Rectal smooth muscle tissue (tissue), 1 donor: ENCODE measurements around the gene PTPRR.

Source experiments
- H3K27ac ChIP-seq: one replicate; pipeline ENCODE4 v1.7.0; 2013; ENCODE audit warnings: low read depth, low read length, inconsistent platforms
- H3K27me3 ChIP-seq: one replicate; pipeline ENCODE4 v1.7.0; 2013; ENCODE audit warnings: low read length; ENCODE audit not compliant: control insufficient read depth, insufficient read depth
- H3K36me3 ChIP-seq: one replicate; pipeline ENCODE4 v1.7.0; 2013; ENCODE audit warnings: low read length; ENCODE audit not compliant: control insufficient read depth, insufficient read depth
- H3K4me1 ChIP-seq: one replicate; pipeline ENCODE4 v1.7.0; 2013; ENCODE audit warnings: low read length; ENCODE audit not compliant: control insufficient read depth, insufficient read depth
- H3K4me3 ChIP-seq: one replicate; pipeline ENCODE4 v1.7.0; 2013; ENCODE audit warnings: low read length
- H3K9ac ChIP-seq: one replicate; pipeline ENCODE4 v1.7.0; 2013; ENCODE audit warnings: low read length

The PTPRR gene

DNA sequence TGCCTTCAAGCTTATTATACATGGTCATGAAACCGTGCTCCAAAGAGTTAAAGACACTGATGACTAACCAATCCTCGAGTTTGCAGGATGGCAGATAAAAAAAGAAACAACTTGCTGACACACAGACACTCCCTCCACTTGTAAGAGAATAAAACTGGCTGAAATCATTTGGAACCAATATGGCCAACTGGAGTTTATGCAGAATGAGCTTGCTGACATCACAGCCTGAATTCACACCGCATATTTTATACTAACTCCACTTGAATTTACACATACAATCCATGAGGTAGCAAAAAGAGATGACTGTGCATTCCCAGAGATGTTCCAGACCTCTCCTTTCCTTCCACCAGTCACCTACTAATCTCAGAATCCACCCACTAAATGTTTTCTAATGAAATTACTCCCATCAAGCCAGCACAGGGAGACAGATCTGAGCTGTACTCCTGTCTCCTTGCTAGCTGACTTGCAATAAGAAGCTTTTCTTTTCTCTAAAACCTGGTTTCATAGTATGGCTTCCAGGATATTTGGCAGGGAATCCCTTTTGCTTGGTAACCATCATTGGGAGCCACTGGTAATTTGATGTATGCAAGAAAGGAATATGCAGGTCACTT, 15.8 kb upstream of the PTPRR start:
- Histone ChIP-seq H3K9ac (no peak overlapping the region), H3K4me1 (no peaks in the 10 kb centered on the region), H3K36me3 (no peaks in the 10 kb centered on the region), H3K27ac (no peak overlapping the region), H3K4me3 (no peak overlapping the region), H3K27me3 (no peaks in the 10 kb centered on the region)

DNA sequence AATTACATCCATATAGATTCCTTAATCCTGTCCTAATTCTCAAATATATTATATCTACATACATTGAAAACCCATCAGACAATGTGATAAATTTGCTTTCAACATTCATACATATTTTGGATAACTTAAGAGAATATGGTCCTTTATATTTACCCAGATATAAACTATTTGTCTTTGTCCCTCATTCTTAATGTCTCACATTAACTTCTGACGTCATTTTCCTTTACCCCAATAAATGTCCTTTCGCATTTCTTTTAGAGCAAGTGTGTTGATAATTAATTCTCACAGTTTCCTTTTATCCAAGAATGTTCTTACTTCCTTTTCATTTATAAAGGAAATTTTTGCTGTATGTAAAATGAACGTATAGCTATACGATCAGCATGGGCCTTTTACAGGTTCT, 12.6 kb upstream of the PTPRR start:
- H3K36me3 ChIP-seq: no peaks in the 10 kb centered on the region
- no peaks in the 10 kb centered on the region for H3K4me1 ChIP-seq
- H3K4me3 ChIP-seq: no peak overlapping the region
- H3K27ac ChIP-seq: no peak overlapping the region
- no peak overlapping the region for H3K9ac ChIP-seq
- no peaks in the 10 kb centered on the region for H3K27me3 ChIP-seq

DNA sequence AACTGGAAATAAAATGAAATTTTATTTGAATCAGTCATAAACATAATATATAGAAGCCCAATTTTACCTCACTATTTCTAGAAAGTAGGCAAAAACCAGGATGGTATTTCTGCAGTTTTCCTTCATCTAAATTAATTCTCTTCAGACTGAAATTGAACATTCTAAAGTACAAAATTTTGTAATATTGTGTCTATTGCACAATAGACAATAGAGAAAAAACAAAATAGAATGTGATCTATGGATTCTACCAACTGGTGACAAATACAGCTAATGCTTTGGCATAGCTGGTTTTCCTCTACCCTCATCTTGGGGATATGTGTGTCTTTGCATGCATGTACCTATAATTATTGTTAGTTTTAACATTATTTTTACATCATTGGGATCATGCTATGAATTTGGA, 8.5 kb upstream of the PTPRR start:
- no peaks in the 10 kb centered on the region for H3K4me1 ChIP-seq
- H3K36me3 ChIP-seq: no peaks in the 10 kb centered on the region
- H3K27me3 ChIP-seq: no peaks in the 10 kb centered on the region
- H3K27ac ChIP-seq: no peak overlapping the region
- no peak overlapping the region for H3K4me3 ChIP-seq
- no peak overlapping the region for H3K9ac ChIP-seq

DNA sequence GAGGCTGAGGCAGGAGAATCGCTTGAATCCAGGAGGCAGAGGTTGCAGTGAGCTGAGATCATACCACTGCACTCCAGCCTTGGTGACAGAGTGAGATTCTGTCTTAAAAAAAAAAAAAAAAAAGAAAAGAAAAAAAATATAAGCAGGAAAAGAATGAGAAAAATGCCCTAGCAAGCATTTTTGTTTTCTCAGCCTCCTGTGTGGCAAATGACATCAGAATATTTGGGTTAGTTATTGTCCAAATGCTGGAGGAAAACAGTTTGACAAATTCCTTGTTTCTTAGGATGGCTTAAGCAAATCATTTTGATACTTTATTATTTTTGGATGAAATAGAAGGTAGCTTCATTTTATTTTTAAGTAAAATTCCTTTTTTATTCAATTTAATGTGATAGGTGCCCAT, 7.5 kb upstream of the PTPRR start:
- Histone ChIP-seq H3K4me3 (no peak overlapping the region), H3K9ac (no peak overlapping the region), H3K27me3 (no peaks in the 10 kb centered on the region), H3K4me1 (no peaks in the 10 kb centered on the region), H3K27ac (no peak overlapping the region), H3K36me3 (no peaks in the 10 kb centered on the region)

DNA sequence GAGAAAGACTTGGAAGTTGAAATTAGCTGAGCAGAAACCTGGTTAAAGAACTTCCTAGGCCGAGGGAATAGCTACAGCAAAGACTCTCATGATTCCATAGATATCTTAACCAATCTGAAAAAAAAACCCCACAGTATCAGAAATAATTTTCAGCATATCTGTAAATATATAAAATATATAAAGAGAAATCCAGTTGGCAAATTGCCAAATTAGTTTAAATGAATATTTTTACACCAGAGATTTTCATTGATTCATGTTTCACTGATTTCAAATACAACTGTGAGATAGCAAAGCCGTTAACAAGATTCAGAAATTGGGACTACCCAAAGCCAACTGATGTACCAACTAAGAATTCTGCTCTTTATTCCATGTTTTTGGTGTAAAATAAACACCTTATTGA, 6.8 kb upstream of the PTPRR start:
- Histone ChIP-seq H3K9ac (no peak overlapping the region), H3K27me3 (no peaks in the 10 kb centered on the region), H3K27ac (no peak overlapping the region), H3K4me1 (no peaks in the 10 kb centered on the region), H3K4me3 (no peak overlapping the region), H3K36me3 (no peaks in the 10 kb centered on the region)

DNA sequence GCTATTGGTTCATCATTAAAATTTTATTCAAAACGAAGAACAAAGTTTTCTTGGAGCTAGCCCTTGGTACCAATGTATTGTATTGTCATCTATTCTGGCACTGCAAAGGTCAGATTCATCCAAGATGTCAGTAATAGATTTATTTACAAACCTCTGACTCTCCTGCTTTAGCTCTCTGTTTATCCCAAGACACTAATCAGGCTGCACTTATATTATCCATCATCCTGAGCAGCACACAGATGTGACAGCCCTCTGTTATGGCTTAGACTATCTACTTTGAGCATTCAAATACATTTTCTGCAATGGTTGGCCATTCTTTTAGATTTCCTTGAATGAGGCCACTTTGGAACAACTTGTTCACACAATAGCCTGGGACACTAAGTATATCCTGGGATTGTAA, 5.0 kb upstream of the PTPRR start:
- Histone ChIP-seq H3K27me3 (peaks cover 2% of the 10 kb centered on the region), H3K4me1 (no peaks in the 10 kb centered on the region), H3K27ac (no peak overlapping the region), H3K36me3 (no peaks in the 10 kb centered on the region), H3K4me3 (no peak overlapping the region), H3K9ac (no peak overlapping the region)

DNA sequence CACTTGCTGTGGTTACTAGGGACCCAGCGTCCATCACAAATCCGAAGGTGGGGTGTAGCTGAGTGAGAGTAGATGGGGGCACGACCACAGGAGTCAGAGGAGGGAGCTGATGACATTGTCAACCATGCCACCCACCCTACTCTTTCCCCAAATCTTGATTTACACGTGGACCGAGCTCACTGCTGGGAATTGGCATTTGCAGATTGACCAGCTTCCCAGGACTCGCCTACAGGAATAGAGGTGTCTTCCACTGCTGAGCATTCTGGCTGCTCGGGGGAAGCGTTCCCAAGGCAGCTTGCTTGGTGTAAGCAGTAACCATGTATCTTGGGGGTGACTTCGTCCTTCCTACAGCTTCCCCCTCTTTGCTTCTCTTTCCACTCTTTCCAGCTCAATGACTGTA, 353 bp upstream of the PTPRR start:
- peaks cover 2% of the 10 kb centered on the region for H3K27me3 ChIP-seq
- H3K27ac ChIP-seq: no peak overlapping the region
- no peak overlapping the region for H3K9ac ChIP-seq
- H3K4me3 ChIP-seq: no peak overlapping the region
- no peaks in the 10 kb centered on the region for H3K36me3 ChIP-seq
- H3K4me1 ChIP-seq: no peaks in the 10 kb centered on the region

DNA sequence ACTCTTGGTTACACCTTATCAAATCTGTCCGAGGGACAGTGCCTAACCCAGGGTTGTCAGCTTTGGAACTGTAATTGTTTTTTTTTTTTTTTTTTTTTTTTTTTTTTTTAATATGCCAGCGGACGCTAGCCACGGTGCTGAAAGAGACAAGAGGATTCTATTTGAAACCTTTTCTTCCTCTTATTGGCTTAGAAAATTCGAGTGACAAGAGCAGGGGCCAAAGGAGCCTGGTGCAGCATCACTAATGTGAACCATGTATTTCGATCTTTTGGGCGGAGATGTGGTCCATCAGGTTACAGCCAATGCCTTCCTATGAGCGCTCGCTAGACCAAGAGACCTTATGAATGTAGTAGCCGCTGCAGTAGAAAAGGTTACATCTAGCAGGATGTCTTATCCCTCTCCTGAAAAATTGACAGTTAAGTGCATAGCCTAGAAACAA, 922 bp downstream of the PTPRR start:
- Histone ChIP-seq H3K27ac (no peak overlapping the region), H3K4me3 (no peak overlapping the region), H3K4me1 (no peaks in the 10 kb centered on the region), H3K36me3 (no peaks in the 10 kb centered on the region), H3K9ac (no peak overlapping the region), H3K27me3 (peaks cover 2% of the 10 kb centered on the region)

DNA sequence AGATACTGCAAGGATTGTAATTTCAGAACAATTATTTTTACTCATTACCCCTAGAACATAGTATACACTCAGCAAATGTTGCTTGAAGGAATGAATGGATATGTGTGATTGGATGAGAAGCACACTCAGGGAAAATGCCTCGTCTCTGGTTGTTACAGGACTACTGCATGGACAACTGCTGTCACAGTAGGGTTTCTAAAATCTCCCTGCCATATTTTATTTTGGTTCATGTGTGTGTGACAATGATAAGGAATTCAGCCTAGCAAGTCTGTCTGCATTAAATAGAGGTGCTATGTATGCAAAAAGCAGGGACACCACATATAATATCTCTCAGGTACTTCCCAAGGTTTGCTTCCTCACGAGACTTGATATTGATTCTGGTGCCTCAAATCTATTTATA, 1.4 kb downstream of the PTPRR start:
- no peak overlapping the region for H3K27ac ChIP-seq
- no peaks in the 10 kb centered on the region for H3K36me3 ChIP-seq
- no peaks in the 10 kb centered on the region for H3K4me1 ChIP-seq
- H3K27me3 ChIP-seq: peaks cover 2% of the 10 kb centered on the region
- H3K4me3 ChIP-seq: no peak overlapping the region
- no peak overlapping the region for H3K9ac ChIP-seq

DNA sequence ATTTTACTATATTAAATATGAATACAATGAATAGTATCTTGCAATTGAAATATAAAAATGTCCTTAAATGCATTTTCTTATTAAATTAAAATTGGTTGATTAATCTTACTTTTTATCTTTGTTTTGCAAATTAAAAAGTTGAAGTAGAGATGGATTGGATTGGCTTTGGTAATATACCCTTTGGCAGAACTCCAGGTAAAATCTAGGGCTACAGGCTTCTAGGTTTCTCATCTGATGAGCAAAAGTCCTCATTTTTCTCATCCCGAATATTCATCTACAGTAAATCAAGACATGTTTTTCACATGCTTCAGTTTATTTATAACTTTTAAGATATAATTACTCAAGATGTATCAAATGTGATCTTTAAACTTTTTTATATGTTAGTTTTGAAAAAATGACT, 2.2 kb downstream of the PTPRR start:
- H3K27ac ChIP-seq: no peak overlapping the region
- H3K27me3 ChIP-seq: peaks cover 2% of the 10 kb centered on the region
- no peaks in the 10 kb centered on the region for H3K36me3 ChIP-seq
- no peak overlapping the region for H3K9ac ChIP-seq
- H3K4me1 ChIP-seq: no peaks in the 10 kb centered on the region
- H3K4me3 ChIP-seq: no peak overlapping the region

DNA sequence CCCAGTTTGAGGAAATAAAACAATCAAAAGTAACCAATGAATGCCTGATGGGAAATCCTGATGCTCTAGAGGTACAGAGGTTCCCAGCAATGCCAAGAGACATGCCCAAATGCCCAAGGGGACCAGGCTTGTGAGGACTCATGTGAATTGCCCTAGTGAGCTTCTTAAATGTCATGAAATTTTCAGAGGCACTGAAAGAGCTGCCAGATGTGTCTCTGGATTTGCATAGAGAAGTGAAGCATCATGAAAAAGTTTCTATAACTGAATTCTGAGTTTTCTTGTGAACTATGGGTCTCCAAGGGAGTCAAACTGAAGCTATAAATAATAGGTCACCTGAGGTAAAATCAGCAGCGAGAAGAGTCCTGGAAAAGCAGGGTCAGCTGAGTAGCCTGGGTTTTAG, 9.9 kb downstream of the PTPRR start:
- no peaks in the 10 kb centered on the region for H3K36me3 ChIP-seq
- H3K4me3 ChIP-seq: no peak overlapping the region
- H3K27me3 ChIP-seq: no peaks in the 10 kb centered on the region
- no peak overlapping the region for H3K9ac ChIP-seq
- no peak overlapping the region for H3K27ac ChIP-seq
- H3K4me1 ChIP-seq: no peaks in the 10 kb centered on the region

DNA sequence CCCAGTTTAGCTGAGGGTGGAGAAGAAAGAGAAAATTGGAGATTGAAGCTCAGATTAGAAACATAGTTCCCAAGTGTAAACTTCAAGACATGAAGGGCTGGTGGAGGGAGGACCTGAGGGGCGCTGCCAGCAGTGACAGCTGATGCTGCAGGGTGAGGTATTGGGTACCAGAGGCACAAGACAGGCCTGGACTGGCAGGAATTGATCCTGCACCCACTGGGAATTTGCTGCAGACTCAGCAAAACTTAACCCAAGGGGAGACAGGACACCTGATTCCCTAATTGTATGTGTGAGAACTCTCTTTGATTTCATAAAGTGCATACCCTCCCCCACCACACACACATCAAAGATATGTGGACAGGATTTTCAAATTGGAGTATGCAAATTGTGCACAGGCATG, 11.6 kb downstream of the PTPRR start:
- Histone ChIP-seq H3K4me3 (no peak overlapping the region), H3K27me3 (no peaks in the 10 kb centered on the region), H3K4me1 (no peaks in the 10 kb centered on the region), H3K36me3 (no peaks in the 10 kb centered on the region), H3K27ac (no peak overlapping the region), H3K9ac (no peak overlapping the region)

DNA sequence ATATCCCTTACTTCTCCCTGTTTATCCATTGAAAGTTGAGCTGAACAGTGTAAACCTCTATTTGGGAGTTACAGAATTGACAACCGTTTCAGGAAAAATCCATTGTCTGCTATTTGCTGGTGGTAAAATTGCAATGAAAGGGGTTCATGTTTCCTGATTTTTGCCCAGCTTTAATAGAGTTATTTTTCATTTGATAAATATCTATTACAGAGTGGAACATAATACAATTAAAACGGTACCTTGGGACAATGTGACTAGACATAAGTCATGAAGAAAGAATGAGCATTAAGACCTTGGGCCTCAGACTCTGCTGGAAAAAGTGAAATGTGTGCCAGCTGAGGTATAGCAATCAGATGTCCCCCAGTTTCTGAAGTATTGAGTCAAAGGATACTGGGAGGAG, 13.1 kb downstream of the PTPRR start:
- H3K36me3 ChIP-seq: no peaks in the 10 kb centered on the region
- H3K4me1 ChIP-seq: no peaks in the 10 kb centered on the region
- no peak overlapping the region for H3K9ac ChIP-seq
- no peak overlapping the region for H3K4me3 ChIP-seq
- no peaks in the 10 kb centered on the region for H3K27me3 ChIP-seq
- no peak overlapping the region for H3K27ac ChIP-seq
